Calu3 (cell line): Measurements from ENCODE around the gene CEND1. TPM values are rescaled to one million over a fixed set of nuclear protein-coding genes. Genes with fewer than 3 reads are reported as not detected.
A peak's percentile ranks its signal among the peaks of the same experiment; 100 is the strongest.

Experiments
- BruUV-seq: library from RNA; stranded (reverse); fragments of 400-500 nt; replicated peaks from 2 replicates; lab custom pipeline; 2021; lab: Mats Ljungman, UMichigan
- CTCF ChIA-PET: fragments of 300-600 bp; sonication (Branson Sonifier 250); formaldehyde crosslinking; loops from one replicate; lab custom pipeline; 2022; ENCODE audit warnings: antibody characterized with exemption; lab: Charles Lee
- DNase-seq: peaks from one replicate; pipeline ENCODE4 v3.0.0; 2022
- H3K27ac Mint-ChIP-seq: one replicate; pipeline ENCODE4 v1.8.0; 2022; ENCODE audit warnings: mixed read lengths; ENCODE audit not compliant: unreplicated experiment
- H3K27me3 Mint-ChIP-seq: one replicate; pipeline ENCODE4 v1.8.0; 2022; ENCODE audit warnings: mixed read lengths; ENCODE audit not compliant: unreplicated experiment
- H3K36me3 Mint-ChIP-seq: one replicate; pipeline ENCODE4 v1.8.0; 2022; ENCODE audit warnings: mild to moderate bottlenecking, moderate library complexity, mixed read lengths; ENCODE audit not compliant: insufficient read depth, unreplicated experiment
- H3K4me1 Mint-ChIP-seq: one replicate; pipeline ENCODE4 v1.8.0; 2022; ENCODE audit warnings: mild to moderate bottlenecking, low read depth, mixed read lengths; ENCODE audit not compliant: unreplicated experiment
- H3K4me3 Mint-ChIP-seq: one replicate; pipeline ENCODE4 v1.8.0; 2022; ENCODE audit warnings: mild to moderate bottlenecking, low read depth, moderate library complexity, mixed read lengths; ENCODE audit not compliant: unreplicated experiment
- H3K9me3 Mint-ChIP-seq: one replicate; pipeline ENCODE4 v1.8.0; 2022; ENCODE audit warnings: low read depth, mixed read lengths; ENCODE audit not compliant: unreplicated experiment
- CTCF ChIP-seq: fragments of 200-600 bp; IDR thresholded peaks from one replicate; pipeline ENCODE4 v1.8.0; 2022; ENCODE audit warnings: antibody characterized with exemption; ENCODE audit not compliant: unreplicated experiment
- intact Hi-C: fragments of 100-400 bp; cut with micrococcal nuclease; formaldehyde crosslinking; loops from one replicate; pipeline ENCODE4 v1.10.0; 2022; ENCODE audit not compliant: unreplicated experiment
- total RNA-seq: library from RNA; stranded (reverse); gene quantifications from 2 replicates; pipeline ENCODE4 v1.2.3, GENCODE V29; 2022

CEND1 gene
- total RNA-seq, 1 experiment from 2014 or later, result not detected

- intact Hi-C loops, result no loop called here
- Mint-ChIP-seq H3K27me3 (no peaks in the 10 kb centered on the region), H3K4me1 (peaks cover 14% of the 10 kb centered on the region), H3K9me3 (no peaks in the 10 kb centered on the region), H3K36me3 (peaks cover 65% of the 10 kb centered on the region), H3K4me3 (no peak overlapping the region), H3K27ac (no peak overlapping the region)
- no TSS peak for BruUV-seq
- no peak for DNase-seq
- CTCF ChIA-PET, result no interaction called here
- TF ChIP-seq CTCF, result no peak
Observed at GRCh38 chr11:802693-803466, 13.0 kb upstream of the CEND1 start.

GRCh38 chr11:802018-802617 lies 12.2 kb upstream of the CEND1 start:
- CTCF ChIA-PET, result no interaction called here
- Mint-ChIP-seq H3K27ac (no peak overlapping the region), H3K36me3 (peaks cover 69% of the 10 kb centered on the region), H3K4me3 (no peak overlapping the region), H3K27me3 (no peaks in the 10 kb centered on the region), H3K9me3 (no peaks in the 10 kb centered on the region), H3K4me1 (peaks cover 8% of the 10 kb centered on the region)
- intact Hi-C loops, result no loop called here
- no peak for TF ChIP-seq CTCF
- no TSS peak for BruUV-seq
- DNase-seq, result no peak

GRCh38 chr11:801097-801780 lies 11.3 kb upstream of the CEND1 start:
- intact Hi-C loops, result no loop called here

GRCh38 chr11:800473-800872 lies 10.6 kb upstream of the CEND1 start:
- Mint-ChIP-seq H3K9me3 (no peaks in the 10 kb centered on the region), H3K4me3 (no peak overlapping the region), H3K27ac (no peak overlapping the region), H3K27me3 (no peaks in the 10 kb centered on the region), H3K36me3 (peaks cover 70% of the 10 kb centered on the region), H3K4me1 (peaks cover 8% of the 10 kb centered on the region)
- no TSS peak for BruUV-seq
- TF ChIP-seq CTCF, result no peak
- intact Hi-C loops, result no loop called here
- DNase-seq, result no peak
- CTCF ChIA-PET, result no interaction called here

More at GRCh38 chr11:801097-801780, 11.3 kb upstream of the CEND1 start:
- no peak for DNase-seq
- Mint-ChIP-seq H3K4me3 (no peak overlapping the region), H3K4me1 (peaks cover 8% of the 10 kb centered on the region), H3K27ac (peak overlapping the region; percentile 44), H3K36me3 (peaks cover 70% of the 10 kb centered on the region), H3K27me3 (no peaks in the 10 kb centered on the region), H3K9me3 (no peaks in the 10 kb centered on the region)
- TF ChIP-seq CTCF, result no peak
- no TSS peak for BruUV-seq
- CTCF ChIA-PET, result no interaction called here
